ENCODE results near the gene CHST6. TPM values are rescaled to one million over a fixed set of nuclear protein-coding genes. Genes with fewer than 3 reads are reported as not detected.

Gene CHST6
- total RNA-seq, 1 experiment from 2014 or later, result 17.9 TPM

DNA sequence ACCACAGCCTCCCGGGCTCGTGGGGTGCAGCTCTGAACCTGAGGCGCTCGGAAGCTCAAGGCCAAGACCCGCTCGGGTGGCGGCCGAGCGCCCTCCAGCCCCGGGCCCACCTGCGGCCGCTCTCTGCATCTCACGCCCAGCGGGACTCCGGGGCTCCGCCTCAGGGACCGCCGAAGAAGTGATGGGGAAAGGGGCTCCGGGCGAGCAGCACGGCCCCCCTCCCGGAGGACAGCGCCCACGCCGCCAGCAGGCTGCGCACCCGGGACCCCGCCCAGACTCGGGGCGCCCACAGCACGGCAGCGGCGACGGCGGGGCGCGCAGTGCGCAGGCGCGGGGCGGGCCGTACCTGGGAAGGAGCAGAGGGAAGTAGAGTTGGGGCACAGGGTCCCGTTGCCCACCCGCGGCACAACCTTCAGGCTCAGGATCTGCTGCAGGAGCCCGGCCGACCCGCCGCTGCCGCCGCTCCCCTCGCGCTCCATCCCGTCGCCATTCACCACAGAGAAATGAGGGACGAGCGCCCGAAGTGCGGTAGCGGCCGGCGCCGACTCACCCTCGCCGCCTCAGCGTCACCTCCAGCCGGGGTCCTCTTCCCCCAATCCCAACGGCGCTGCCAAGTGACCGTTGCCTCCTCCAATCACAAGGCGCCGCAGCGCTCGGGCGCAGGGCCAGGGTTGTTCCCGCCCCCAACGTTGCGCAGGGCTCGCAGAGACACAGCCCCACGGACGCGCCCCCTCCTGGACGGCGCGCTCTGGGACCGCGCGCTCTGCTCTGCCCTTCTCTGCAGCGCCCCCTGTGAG, 30.9 kb downstream of the CHST6 start, which contains the start of gene TMEM170A:
TSS of gene TMEM170A (minus strand) at position 568 of the 797 bp plus-strand sequence. CDS start at position 479, 89 bp downstream.
- no peaks in the 10 kb centered on the region for H3K9me2 ChIP-seq (ENCODE audit: insufficient read depth)
- CTCF ChIA-PET, result interaction anchor here (0.8 to 4.3 kb wide), 7 partner anchors 14 to 265 kb away, joined by 3 to 21 read pairs (median 4); partner anchors contain the start of genes CFDP1 and CHST6
- H3K9me3 ChIP-seq (ENCODE audit: control insufficient read depth in 1 of 2, insufficient read depth in 1 of 2, low read depth in 1 of 2, low read length in 2 of 2), result no peaks in the 10 kb centered on the region
- H3K27me3 ChIP-seq (ENCODE audit: insufficient read depth, low read length), result no peaks in the 10 kb centered on the region
- peaks cover 48% of the 10 kb centered on the region for H3K79me2 ChIP-seq (ENCODE audit: insufficient read depth, low read length)
- POLR2A ChIA-PET, result interaction anchor here (0.7 to 0.9 kb wide), 2 partner anchors 53 kb away, joined by 3 read pairs; no protein-coding TSS in a partner anchor
- RAD21 ChIA-PET (ENCODE audit: low non-redundant PET in 1 of 2, low total read pairs in 2 of 2, uncharacterized antibody in 2 of 2, unreplicated experiment in 2 of 2), result interaction anchor here (0.6 to 1.0 kb wide), 3 partner anchors 102 to 265 kb away, joined by 3 to 6 read pairs (median 5); partner anchors contain the start of gene GABARAPL2 (in 1 of the 2)
- H3K4me1 ChIP-seq (ENCODE audit: control insufficient read depth in 1 of 2, insufficient read depth in 2 of 2, low read length in 2 of 2), result peaks cover 3 to 26% of the 10 kb centered on the region in 2 experiments; a peak in 3 of 4 replicates
- H3K4me2 ChIP-seq (ENCODE audit: low read length), result peak within 1 kb of the TSS; percentile 90
- H4K20me1 ChIP-seq (ENCODE audit: insufficient read depth), result no peaks in the 10 kb centered on the region
- no TSS peak for BruUV-seq (replicated peaks)
- H3K4me3 ChIP-seq (replicated peaks in 1 of 2; ENCODE audit: low read depth in 1 of 2, low read length in 2 of 2), result peak within 1 kb of the TSS; percentile 78 to 92
- DNase-seq (ENCODE audit: low read depth, low spot score) (peak; percentile 96), ATAC-seq (peak; percentile 91)
- no peaks in the 10 kb centered on the region; a peak in 1 of 4 replicates for H3K36me3 ChIP-seq (ENCODE audit: control insufficient read depth in 1 of 2, insufficient read depth in 2 of 2, low read length in 2 of 2)
- H3K27ac ChIP-seq (ENCODE audit: low read depth, low read length), result peak within 1 kb of the TSS; percentile 94
- peak within 1 kb of the TSS; percentile 97 for H2AFZ ChIP-seq (ENCODE audit: low read depth, low read length, poor library complexity, severe bottlenecking)
- intact Hi-C loops (cut with micrococcal nuclease), result loop anchor here (1.0 to 2.0 kb wide), 2 partner anchors 86 to 265 kb away; no protein-coding TSS in a partner anchor
- H3K9ac ChIP-seq (ENCODE audit: low read length), result peak within 1 kb of the TSS; percentile 87
- TF ChIP-seq CBX3 (IDR thresholded peaks at IDR 0.05; ENCODE audit: low read depth) (peak; percentile 97), SIN3A (IDR thresholded peaks at IDR 0.05; ENCODE audit: low read depth) (peak; percentile 88), FOSL1 (IDR thresholded peaks at IDR 0.05; ENCODE audit: low read depth) (no peak), YY1 (IDR thresholded peaks at IDR 0.05; ENCODE audit: extremely low read depth, insufficient replicate concordance, low read depth, low read length) (peak; percentile 49), ZFX (IDR thresholded peaks at IDR 0.05) (peak; percentile 92), SRF (IDR thresholded peaks at IDR 0.05; ENCODE audit: low read depth) (peak; percentile 71), ELF1 (IDR thresholded peaks at IDR 0.05; ENCODE audit: borderline replicate concordance, low read depth) (no peak; the same call in 1 of the 2 replicates), JUND (IDR thresholded peaks at IDR 0.05) (no peak), REST (IDR thresholded peaks at IDR 0.05; ENCODE audit: low read depth) (no peak), CEBPB (IDR thresholded peaks at IDR 0.05; ENCODE audit: low read depth) (no peak; the same call in 1 of the 2 replicates), POLR2AphosphoS5 (IDR thresholded peaks at IDR 0.05; ENCODE audit: low read depth, low read length) (peak; percentile 98), ZNF274 (IDR thresholded peaks at IDR 0.05; ENCODE audit: low read depth, low read length) (no peak), SP1 (IDR thresholded peaks at IDR 0.05; ENCODE audit: low read depth) (peak; percentile 92), RAD21 (IDR thresholded peaks at IDR 0.05; ENCODE audit: low read depth) (peak; percentile 81), TCF7L2 (IDR thresholded peaks at IDR 0.05; ENCODE audit: borderline replicate concordance, extremely low read depth, insufficient read depth, insufficient read length) (no peak), EGR1 (IDR thresholded peaks at IDR 0.05; ENCODE audit: low read depth) (no peak), EZH2phosphoT487 (IDR thresholded peaks at IDR 0.05; ENCODE audit: borderline replicate concordance) (no peak), POLR2A (IDR thresholded peaks at IDR 0.05; ENCODE audit: borderline replicate concordance, extremely low read depth, insufficient read depth, insufficient read length) (peak; percentile 83), EZH2 (IDR thresholded peaks at IDR 0.05) (no peak)
- TF ChIP-seq, protein P1, sequence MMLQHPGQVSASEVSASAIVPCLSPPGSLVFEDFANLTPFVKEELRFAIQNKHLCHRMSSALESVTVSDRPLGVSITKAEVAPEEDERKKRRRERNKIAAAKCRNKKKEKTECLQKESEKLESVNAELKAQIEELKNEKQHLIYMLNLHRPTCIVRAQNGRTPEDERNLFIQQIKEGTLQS (IDR thresholded peaks at IDR 0.05), result no peak
- TF ChIP-seq, protein P2, sequence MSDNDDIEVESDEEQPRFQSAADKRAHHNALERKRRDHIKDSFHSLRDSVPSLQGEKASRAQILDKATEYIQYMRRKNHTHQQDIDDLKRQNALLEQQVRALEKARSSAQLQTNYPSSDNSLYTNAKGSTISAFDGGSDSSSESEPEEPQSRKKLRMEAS (IDR thresholded peaks at IDR 0.05), result peak; percentile 81
- TF ChIP-seq, protein P3, sequence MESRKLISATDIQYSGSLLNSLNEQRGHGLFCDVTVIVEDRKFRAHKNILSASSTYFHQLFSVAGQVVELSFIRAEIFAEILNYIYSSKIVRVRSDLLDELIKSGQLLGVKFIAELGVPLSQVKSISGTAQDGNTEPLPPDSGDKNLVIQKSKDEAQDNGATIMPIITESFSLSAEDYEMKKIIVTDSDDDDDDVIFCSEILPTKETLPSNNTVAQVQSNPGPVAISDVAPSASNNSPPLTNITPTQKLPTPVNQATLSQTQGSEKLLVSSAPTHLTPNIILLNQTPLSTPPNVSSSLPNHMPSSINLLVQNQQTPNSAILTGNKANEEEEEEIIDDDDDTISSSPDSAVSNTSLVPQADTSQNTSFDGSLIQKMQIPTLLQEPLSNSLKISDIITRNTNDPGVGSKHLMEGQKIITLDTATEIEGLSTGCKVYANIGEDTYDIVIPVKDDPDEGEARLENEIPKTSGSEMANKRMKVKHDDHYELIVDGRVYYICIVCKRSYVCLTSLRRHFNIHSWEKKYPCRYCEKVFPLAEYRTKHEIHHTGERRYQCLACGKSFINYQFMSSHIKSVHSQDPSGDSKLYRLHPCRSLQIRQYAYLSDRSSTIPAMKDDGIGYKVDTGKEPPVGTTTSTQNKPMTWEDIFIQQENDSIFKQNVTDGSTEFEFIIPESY (IDR thresholded peaks at IDR 0.05; ENCODE audit: extremely low read depth, insufficient replicate concordance, low read length), result peak; percentile 63
